HG02571 (cell line): ENCODE measurements around the gene MAPK6.
"Not testable (repeated sequence)": the region's sequence is repeated elsewhere in the genome, so short reads cannot be mapped to it uniquely, and the experiment has no call there.

Experiments used
- ATAC-seq: cut with Tn5 transposase; IDR thresholded peaks from one replicate; pipeline ENCODE4 v1.9.1; 2021; ENCODE audit warnings: mild to moderate bottlenecking, moderate library complexity; ENCODE audit not compliant: unreplicated experiment

Gene MAPK6

DNA sequence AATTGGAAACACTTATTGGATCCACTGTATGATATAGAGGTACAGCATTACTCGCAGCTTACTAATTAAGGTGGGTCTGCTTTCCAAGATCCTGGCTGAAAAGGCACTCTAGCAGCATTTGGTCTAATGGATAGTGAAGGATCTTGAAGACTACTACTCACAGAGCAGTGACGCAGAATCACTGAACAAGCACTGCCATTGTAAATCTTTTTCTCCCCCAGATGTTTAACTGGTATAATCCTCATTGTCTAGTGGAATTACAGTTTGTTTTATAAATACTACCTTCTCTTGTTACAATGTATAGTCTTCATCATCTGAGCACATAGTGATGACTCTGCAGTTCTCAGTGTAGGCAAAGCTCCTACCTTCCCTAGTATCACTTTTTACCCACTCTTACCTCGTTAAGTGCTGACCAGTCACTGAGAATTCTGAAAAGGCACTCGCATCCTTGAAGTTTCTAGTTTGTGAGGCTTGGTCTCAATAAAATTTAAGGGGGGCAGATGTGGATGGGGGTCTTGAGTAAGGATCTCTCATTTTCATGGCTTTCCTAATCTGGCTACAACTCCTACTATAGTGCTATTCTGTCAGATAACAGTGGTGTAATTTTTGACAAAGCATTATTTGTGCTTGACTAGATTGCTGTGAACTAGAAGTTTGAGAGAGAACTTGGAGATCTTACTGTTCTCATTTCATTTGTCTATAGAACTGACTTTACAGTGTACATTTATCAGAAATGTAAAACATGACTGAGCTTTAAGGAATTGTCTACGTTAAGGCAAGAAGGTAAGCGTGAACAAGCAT, 23.2 kb downstream of the MAPK6 start:
- no peak for ATAC-seq

DNA sequence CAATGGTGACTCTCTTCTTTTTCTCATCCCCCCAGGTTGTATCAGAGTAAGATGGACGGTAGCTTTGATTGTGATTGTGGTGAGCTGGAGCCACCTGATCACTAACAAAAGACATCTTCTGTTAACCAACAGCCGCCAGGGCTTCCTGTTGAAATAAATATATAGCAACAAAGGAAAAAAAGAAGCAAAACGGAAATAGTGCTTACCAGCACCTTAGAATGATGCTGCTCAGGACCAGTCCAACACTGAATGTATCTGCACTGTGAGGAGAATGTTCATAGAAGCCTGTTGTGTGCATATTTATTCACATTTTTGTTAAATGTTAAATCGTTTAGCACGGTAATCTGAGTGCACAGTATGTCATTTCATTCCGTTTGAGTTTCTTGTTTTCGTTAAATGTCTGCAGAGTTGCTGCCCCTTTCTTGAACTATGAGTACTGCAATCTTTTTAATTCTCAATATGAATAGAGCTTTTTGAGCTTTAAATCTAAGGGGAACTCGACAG, 26.8 kb downstream of the MAPK6 start:
- ATAC-seq, result not testable (repeated sequence)

DNA sequence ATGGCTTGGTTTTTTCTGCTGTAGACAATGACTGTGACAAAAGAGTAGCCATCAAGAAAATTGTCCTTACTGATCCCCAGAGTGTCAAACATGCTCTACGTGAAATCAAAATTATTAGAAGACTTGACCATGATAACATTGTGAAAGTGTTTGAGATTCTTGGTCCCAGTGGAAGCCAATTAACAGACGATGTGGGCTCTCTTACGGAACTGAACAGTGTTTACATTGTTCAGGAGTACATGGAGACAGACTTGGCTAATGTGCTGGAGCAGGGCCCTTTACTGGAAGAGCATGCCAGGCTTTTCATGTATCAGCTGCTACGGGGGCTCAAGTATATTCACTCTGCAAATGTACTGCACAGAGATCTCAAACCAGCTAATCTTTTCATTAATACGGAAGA, 27.5 kb downstream of the MAPK6 start:
- not testable (repeated sequence) for ATAC-seq

DNA sequence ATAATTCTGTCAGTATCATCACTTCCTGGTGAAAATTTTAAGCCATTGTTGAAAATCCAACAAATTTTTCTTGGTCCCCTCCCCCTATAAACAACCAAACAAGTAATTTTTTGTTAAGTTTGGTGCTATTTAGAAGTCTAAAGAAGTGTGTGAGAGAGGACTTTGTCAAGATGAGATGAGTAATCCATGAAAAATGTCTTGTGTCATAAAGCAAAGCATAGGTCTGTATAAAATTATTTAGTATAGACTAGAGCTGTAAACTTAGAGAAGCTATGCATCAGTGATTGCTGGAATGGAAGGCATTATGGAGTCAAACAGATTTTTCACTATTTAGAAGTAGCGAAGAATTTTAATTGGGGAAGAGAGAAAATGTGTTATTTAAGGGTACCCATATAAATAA, 31.4 kb downstream of the MAPK6 start:
- no peak for ATAC-seq

DNA sequence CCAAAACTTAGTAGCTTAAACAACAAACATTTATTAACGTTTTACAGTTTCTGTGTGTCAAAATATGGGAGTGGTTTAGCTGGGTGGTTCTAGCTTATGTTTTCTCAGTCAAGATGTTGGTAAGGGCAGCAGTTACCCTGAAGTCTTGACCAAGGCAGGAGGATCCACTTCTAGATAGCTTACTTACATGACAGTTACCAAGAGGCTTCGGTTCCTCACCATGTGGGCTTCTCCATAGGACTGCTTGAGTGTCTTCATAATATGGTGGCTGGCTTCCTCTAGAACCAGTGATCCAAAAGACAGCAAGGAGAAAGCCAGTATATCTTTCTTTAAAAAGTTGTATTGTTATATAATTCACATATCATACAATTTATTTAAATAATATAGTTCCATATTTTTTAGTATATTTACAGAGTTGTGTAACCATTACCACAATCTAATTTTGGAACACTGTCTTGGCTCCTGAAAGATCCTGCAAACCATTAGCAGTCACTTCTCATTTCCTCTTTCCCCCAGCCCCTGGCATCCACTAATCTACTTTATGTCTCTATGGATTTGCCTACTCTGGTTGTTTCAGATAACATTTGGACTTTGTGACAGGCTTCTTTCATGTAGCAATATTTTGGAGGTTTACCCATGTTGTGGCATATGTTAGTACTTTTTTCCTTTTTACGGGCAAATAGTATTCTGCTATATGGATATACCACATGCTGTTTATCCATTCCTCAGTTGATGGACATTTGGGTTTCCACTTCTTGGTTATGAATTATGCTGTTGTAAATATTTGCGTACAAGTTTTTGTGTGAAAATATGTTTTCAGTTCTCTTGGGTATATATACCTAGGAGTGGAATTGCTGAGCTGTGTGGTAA, 33.3 kb downstream of the MAPK6 start:
- no peak for ATAC-seq

DNA sequence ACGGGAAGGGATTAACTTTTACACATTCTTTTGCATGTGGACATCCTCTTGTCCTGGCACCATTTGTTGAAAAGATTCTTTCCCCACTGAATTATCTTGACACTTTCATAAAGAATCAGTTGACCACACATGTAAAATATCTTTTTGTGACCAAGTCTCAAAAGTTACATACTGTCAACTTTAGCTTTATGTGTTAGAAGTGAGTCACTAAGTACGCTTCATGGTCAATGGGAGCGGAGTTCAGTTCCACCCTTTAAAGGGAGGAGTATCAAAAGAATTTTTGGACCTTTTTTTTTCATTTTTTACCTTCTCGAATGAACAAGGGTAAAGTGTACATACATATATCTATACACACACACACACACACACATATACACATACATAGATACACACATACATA, 35.4 kb downstream of the MAPK6 start:
- no peak for ATAC-seq

DNA sequence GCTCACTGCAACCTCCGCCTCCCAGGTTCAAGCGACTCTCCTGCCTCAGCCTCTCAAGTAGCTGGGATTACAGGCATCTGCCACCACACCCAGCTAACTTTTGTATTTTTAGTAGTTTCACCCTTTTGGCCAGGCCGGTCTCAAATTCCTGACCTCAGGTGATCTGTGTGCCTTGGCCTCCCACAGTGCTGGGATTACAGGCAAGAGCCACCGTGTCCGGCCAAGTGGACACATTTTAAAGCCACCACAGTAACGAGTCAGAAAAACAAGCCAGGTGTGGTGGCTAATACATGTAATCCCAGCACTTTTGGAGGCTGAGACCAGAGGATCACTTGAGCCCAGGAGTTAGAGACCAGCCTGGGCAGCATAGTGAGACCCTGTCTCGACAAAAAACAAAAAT, 35.8 kb downstream of the MAPK6 start:
- ATAC-seq, result not testable (repeated sequence)

DNA sequence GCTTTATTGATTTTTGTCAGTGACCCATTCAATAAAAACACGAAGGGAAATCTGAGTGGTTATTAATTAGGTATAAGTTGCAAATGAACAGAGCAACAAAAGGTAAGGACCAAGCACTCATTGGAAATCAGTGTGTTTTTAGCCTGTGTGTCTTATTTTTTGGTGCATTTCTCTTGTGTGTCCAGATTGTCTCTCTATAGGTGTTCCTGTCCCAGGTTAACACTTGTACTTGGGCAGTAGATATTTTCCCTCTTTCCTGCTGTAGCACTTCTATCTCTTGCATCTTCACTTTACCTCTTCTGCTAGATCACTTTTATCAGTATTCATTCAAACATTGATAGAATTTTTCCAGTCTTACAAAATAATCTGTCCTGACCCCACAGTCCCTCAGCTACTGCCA, 37.0 kb downstream of the MAPK6 start:
- ATAC-seq, result no peak

DNA sequence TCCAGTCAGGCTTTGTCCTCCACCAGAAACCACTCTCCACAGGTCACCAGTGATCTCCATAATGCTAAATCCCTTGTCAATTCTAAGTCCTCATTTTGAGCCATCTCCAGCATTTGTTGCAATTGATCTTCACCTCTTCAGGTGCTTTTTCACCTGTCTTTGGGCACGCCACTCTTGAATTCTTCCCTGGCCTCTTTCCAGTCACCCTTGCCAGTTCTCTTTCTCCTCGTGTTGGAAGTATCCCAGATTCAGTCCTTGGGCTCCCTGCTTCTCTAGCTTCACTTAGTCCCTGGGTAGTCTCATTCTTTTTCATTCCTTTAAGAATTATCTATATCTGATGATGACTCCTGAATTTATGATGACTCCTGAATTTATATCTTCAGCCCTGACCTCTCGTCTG, 37.5 kb downstream of the MAPK6 start:
- ATAC-seq, result no peak

DNA sequence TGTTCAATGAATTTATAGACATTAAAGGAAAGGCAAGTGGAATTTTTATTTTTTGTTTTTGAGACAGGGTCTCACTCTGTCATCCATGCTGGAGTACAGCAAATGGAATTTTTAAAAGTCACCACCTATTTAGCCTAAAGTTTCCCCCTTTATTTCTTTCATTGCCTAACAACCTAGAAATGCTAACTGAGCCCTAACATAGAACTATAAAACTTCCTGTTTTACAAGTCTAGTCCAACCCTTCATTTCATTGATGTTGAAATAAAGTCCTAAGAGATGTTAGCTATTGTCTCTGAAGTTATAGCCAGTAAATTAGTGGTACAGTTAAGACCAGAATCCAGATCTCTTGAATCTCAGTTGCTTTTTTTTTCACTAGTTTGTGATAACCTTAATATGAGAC, 39.0 kb downstream of the MAPK6 start:
- ATAC-seq, result no peak

DNA sequence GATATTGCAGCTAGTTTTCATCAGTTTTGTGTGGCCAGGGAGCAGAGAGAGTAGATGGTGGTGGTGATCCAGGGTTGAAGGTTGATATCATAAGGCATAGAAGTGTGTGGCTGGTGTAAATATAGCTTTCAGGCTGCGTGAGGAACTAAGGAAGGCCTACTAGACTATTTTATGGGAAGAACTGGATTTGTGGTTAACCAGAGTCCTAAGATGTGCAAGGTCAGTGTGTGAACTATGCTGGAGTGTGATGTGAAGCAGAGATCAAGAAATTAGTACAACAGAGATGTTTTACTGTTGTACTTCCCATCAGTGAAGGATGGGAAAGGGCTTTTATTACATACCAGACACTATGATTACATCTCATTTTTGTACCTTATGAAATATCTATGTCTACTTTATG, 41.5 kb downstream of the MAPK6 start:
- no peak for ATAC-seq

DNA sequence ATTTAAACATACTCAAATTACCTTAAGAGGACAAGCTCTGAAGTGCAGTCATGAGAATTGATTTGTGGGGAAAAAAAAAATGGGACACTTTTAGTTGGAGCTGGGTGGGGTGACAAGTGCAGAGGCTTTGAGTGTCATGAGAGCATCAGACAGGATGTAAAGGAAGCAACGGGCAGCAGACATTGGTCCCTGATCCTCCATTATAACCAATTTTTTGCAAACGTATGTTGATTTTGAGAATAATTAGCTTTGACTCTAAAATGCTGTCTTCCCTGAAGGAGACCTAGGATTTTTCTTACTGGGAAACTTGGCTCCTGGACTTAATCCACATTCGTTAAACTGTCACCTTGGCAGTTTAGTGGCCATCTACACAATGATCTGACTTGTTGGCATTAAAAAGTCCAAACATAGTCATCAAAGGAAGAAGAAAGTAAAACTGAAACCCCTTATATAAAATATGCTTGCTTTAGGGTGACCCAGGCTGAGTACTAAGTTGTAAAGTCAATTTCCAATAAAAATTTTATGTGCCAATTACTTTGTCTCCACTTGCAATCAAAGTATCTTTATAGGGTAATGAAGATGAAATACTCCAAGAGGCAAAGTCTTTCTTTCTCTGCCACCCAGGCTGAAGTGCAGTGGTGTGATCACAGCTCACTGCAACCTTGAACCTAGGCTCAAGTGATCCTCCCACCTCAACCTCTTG, 48.0 kb downstream of the MAPK6 start:
- no peak for ATAC-seq

DNA sequence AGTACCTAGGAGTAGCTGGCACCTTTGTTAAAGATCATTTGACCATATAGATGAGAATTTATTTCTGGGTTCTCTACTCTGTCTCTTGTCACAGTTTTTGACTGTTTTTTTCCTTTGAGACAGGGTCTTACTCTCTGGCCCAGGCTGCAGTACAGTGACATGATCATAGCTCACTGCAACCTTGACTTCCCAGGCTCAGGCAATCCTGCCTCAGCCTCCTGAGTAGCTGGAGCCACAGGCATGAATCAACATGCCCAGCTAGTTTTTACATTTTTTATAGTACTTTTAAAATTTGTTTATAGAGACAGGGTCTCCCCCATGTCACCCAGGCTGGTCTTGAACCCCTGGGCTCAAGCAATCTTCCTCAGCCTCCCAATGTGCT, 48.5 kb downstream of the MAPK6 start:
- ATAC-seq, result no peak

DNA sequence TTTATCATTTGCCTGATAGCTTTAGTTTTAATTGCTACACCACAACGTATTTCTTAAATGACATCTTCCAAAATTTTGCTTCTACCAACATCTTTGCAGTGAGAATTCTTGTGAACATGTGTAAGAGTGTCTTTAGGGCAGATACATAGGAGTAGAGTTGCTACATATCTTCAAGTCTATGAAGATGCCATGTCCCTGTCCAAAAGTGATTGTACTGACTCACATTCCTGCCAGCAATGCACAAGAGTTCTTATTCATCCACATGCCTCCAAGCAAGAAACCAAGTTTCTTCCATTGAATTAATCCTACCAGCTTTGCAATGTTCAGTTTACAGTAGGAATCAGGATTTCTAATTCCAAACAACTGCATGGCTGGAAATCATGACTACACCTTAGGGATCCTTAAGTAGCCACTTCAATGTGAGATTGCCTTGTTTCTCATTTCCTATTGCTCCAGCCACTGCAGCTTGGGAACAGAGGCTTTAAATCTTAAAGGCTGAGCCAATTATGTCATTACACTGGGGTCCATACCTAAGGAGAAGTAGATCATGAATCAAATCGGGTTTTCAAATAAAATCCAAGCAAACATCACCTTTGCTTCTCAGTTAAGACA, 49.1 kb downstream of the MAPK6 start:
- ATAC-seq, result no peak

DNA sequence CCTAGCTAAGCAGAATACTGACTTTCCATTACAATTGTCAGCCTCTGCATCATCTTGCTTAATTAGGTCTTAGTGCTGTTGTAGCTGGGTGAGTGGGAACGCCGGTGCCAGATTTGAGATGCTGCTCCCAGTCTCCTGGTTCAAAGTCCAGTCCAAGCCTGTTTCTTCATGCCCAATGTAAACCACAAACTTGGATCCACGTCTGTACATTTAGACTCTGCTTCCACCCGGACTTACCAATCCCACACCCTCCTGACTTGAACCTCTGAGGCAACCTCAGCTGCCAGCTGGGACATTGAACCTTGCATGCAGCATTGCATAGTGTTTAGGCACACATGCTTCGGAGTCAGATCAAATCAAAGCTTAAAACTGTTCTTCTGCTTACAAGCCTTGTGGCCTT, 50.5 kb downstream of the MAPK6 start:
- ATAC-seq, result no peak

DNA sequence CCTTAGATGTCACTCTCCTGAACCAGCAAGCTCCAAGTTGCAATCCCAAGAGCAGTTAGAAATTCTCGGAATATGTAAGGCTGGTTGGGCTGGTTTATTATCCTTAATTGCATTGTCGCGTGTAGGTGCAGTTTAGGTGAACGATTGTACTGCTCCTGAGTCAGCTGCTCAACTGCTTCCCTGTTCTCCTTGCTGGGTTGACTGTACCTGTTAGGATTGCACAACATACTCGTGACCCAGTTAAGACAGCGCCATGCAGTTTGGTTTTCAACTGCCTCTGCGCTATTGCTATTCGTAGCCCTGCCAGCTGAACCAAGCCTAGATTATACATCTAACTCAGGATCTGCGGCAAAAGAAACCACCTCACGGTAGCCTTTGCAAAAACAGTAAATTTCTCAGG, 52.6 kb downstream of the MAPK6 start:
- no peak for ATAC-seq

DNA sequence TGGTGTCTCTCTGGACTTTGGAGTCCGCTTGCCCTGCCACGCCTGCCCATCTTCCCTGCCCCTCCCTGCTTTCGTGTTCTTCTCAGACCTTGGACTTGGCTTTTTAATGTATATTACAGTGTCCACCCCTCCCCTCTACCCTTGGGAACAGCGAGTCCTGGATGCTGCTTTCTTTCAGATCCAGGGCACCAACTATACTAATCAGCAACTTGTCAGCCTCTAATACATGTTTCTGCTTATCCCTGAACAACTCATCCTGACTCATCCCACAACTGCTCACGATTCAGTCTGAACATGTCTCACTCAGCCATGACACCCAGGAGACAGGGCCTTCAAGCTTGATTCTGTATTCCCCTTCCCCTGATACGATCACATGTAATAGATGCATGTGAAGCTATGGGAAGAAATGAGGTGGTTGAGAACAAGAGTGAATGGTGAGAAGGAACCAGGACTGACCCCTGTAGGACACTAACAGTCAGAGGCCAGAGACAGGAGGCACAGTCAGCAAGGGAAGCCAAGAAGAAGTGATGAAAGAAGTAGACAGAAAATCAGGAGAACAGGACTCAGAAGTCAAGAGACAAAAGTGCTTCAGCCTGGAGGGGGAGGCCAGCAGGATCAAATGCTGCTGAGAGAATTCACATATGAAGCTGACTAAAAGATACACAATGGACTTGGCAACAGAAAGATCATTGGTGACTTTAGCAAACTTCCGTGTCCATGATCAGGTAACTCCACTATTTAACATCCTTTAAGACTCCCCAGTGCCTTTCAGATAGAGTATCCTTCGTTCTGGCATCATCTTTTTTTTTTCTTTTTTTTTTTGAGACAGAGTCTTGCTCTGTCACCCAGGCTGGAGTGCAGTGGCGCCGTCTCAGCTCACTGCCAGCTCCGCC, 58.1 kb downstream of the MAPK6 start:
- no peak for ATAC-seq

DNA sequence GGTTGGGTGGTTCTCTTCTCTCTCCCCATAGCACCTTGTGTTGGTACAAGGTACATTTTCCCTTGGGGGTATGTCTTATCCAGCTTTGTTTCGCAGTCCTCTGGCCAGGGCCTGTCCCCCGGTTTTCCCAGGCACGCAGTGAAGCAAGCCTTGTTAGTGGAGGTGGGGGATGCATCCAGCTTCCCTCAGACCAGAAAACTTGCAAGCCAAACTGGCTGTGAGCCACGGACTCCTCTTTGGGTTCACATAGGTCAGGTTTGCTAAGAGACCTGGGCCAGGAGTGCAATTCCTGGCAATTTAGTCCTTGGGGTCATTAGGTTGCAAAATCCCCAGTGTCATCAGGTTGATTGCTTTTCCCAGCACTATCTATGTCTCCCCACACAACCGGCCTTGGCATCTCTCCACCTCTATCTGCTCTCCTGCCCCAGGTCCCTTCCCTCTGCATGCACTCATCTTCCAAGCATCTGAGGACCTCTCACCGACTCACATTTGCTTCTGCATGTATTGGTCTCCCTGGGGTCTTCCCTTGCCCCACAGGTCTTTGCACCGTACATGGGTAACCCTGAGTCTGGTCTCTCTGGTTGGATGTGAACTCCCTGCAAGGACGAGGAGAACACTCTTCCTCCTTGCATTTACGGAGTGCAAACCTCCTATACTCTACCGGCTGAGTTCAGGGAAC, 59.3 kb downstream of the MAPK6 start:
- no peak for ATAC-seq

DNA sequence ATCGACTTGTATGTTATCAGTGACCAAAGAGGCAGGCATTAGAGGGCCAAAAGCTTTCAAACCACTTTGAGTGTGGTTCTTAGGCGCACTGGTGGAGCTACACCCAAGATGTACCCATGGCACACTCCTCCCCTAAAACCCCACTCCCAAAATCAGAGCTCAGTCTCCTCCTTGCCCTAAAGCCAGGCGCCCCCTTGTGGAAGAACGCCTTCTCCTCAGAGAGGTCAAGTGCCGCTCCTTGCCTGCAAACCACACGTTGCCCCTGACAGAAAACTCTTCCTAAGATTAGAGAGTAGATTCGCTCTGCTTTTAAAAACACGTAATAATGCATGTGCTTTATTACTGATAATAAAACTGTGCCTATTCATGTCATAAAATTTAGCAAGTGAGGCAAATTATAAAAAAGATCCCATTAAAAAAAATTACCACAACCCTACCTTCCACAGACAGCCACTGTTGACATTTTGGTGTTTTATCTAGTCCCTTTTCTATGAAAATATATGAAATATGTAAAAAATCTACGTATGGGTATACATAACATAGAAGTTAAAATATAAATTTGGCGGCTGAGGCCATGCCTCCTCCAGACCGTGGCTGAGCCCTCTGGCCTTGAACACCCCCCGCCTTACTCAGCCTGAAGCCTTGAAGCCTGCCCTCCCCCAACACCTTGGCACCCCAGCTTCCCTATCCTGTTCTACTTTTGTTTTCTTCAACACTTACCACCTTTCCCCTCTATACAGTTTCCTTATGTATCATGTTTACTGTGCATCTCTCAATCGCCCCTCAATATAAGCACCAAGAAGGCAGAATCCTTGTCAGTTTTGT, 60.1 kb downstream of the MAPK6 start:
- ATAC-seq, result no peak
